Activated naive CD4-positive, alpha-beta T cell treated with anti-CD3 and anti-CD28 coated beads, Interleukin-2, amount 50 U/mL, for 24 hours (primary cell): ENCODE results near the gene IGLL5.

Source experiments
- H3K27ac Mint-ChIP-seq: one replicate; pipeline ENCODE4 v1.8.0; 2021; ENCODE audit warnings: mild to moderate bottlenecking, mixed read lengths
- H3K27me3 Mint-ChIP-seq: one replicate; pipeline ENCODE4 v1.8.0; 2021; ENCODE audit warnings: mixed read lengths
- H3K36me3 Mint-ChIP-seq: one replicate; pipeline ENCODE4 v1.8.0; 2021; ENCODE audit warnings: mixed read lengths
- H3K4me1 Mint-ChIP-seq: one replicate; pipeline ENCODE4 v1.8.0; 2021; ENCODE audit warnings: mixed read lengths
- H3K4me3 Mint-ChIP-seq: one replicate; pipeline ENCODE4 v1.8.0; 2021; ENCODE audit warnings: mild to moderate bottlenecking, mixed read lengths
- H3K9me3 Mint-ChIP-seq: one replicate; pipeline ENCODE4 v1.8.0; 2021; ENCODE audit warnings: mixed read lengths

The IGLL5 gene

DNA sequence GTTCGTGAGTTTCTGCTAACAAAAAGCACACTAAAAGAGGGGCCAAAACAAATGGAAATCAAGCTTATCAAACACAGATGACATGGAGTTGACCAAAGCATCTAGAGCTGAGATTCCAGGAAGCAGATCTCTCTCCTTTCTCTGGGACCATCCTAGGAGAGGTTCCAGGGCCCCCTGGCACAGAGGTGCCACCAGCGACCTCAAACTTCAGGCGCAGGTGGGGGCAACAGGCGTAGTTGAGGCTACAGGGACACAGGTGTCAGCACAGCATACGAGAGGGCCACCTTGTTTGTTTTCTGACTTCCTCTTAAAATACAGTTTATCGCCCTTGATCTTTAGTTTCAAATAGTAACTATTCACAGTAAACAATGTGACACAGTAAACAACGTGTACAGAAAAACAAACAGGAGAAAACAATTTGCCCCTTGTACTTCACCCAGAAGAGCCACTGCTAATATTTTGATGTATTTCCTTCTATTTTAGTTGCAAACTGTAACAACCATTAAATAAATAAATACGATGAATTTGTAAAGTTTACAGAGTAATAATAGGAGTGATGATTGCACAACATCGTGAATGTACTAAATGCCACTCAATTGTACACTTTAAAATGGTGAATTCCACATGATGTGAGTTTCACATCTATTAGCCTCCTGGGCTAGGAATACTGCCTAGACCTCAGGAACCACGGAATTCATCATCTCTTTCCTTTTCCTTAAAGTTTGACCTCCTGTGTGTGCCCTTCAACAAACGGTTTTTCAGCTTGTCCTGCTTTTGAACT is 52.2 kb downstream of the IGLL5 start:
- no peaks in the 10 kb centered on the region for H3K9me3 Mint-ChIP-seq
- H3K4me3 Mint-ChIP-seq: no peak overlapping the region
- H3K27ac Mint-ChIP-seq: no peak overlapping the region
- no peaks in the 10 kb centered on the region for H3K27me3 Mint-ChIP-seq
- H3K36me3 Mint-ChIP-seq: no peaks in the 10 kb centered on the region
- H3K4me1 Mint-ChIP-seq: no peaks in the 10 kb centered on the region

- H3K9me3 Mint-ChIP-seq: no peaks in the 10 kb centered on the region
- peak overlapping the region; percentile 63 for H3K27ac Mint-ChIP-seq
- no peaks in the 10 kb centered on the region for H3K36me3 Mint-ChIP-seq
- H3K4me1 Mint-ChIP-seq: no peaks in the 10 kb centered on the region
- H3K4me3 Mint-ChIP-seq: no peak overlapping the region
- no peaks in the 10 kb centered on the region for H3K27me3 Mint-ChIP-seq
Observed at GRCh38 chr22:22940961-22941605, 53.5 kb downstream of the IGLL5 start.

GRCh38 chr22:22941831-22942510 is 54.4 kb downstream of the IGLL5 start:
- Mint-ChIP-seq H3K4me1 (no peaks in the 10 kb centered on the region), H3K27me3 (no peaks in the 10 kb centered on the region), H3K36me3 (no peaks in the 10 kb centered on the region), H3K27ac (no peak overlapping the region), H3K9me3 (no peaks in the 10 kb centered on the region), H3K4me3 (no peak overlapping the region)

DNA sequence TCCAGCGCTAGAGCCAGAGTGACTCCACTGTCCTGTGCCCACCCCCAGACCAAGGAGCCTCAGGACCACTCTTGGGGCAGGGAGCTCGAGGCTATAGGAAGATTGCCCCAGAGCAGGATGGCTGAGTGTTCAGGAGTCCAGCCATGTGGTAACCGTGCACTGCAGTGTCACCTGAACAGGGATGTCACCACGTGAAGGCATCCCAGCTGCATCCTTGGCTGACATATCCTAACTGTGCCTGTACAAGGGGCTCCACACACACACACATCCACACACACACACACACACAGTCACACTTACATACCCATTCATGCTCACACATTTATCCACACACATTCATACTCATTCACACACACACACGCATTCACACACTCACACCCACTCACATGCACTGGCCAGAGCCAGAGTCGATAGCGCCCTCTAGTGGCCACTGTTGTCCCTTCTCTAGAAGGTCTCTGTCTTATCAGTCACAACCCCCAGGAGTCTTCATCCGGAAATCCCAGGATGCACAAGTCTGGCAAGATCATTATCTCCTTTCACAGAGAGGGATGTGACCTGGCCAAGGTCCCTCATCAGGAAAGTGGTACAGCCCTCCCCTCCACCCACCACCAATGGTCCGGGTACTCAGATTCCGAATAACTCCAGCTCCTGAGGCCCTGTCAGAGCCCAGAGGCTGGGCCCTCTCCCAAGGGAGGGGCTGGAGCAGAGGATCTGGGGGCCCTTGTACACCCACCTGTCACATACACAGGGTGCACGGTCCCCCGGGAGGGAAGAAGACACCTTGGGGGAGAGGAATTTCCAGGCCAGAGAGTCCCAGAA is 55.1 kb downstream of the IGLL5 start:
- H3K9me3 Mint-ChIP-seq: no peaks in the 10 kb centered on the region
- peak overlapping the region; percentile 5 for H3K27ac Mint-ChIP-seq
- H3K36me3 Mint-ChIP-seq: no peaks in the 10 kb centered on the region
- no peak overlapping the region for H3K4me3 Mint-ChIP-seq
- H3K4me1 Mint-ChIP-seq: no peaks in the 10 kb centered on the region
- H3K27me3 Mint-ChIP-seq: no peaks in the 10 kb centered on the region

GRCh38 chr22:22943521-22944267 is 56.1 kb downstream of the IGLL5 start:
- H3K4me3 Mint-ChIP-seq: no peak overlapping the region
- no peaks in the 10 kb centered on the region for H3K27me3 Mint-ChIP-seq
- H3K4me1 Mint-ChIP-seq: no peaks in the 10 kb centered on the region
- no peaks in the 10 kb centered on the region for H3K36me3 Mint-ChIP-seq
- no peaks in the 10 kb centered on the region for H3K9me3 Mint-ChIP-seq
- peak overlapping the region; percentile 56 for H3K27ac Mint-ChIP-seq

GRCh38 chr22:22944268-22944985 is 56.8 kb downstream of the IGLL5 start:
- Mint-ChIP-seq H3K4me1 (no peaks in the 10 kb centered on the region), H3K27me3 (no peaks in the 10 kb centered on the region), H3K27ac (no peak overlapping the region), H3K9me3 (no peaks in the 10 kb centered on the region), H3K36me3 (no peaks in the 10 kb centered on the region), H3K4me3 (no peak overlapping the region)

GRCh38 chr22:22945195-22945594 is 57.6 kb downstream of the IGLL5 start:
- Mint-ChIP-seq H3K27ac (no peak overlapping the region), H3K36me3 (no peaks in the 10 kb centered on the region), H3K4me3 (no peak overlapping the region)

More at GRCh38 chr22:22945195-22945594, 57.6 kb downstream of the IGLL5 start:
- Mint-ChIP-seq H3K27me3 (no peaks in the 10 kb centered on the region), H3K4me1 (no peaks in the 10 kb centered on the region), H3K9me3 (no peaks in the 10 kb centered on the region)
